PFSK-1 (cell line): ENCODE data around the gene OR9A2.

Experiments
- FOXP2 ChIP-seq: optimal IDR thresholded peaks from 2 replicates; pipeline ENCODE3; 2011; ENCODE audit warnings: borderline replicate concordance, control low read depth, inconsistent platforms; ENCODE audit not compliant: insufficient read depth; ENCODE audit errors: extremely low read length, extremely low read depth
- POLR2AphosphoS5 ChIP-seq: IDR thresholded peaks from 2 replicates; pipeline ENCODE4 v1.6.1; 2012; ENCODE audit warnings: low read depth, mild to moderate bottlenecking, control low read depth, low read length, moderate library complexity
- SIN3A ChIP-seq: IDR thresholded peaks from 2 replicates; pipeline ENCODE4 v1.6.1; 2012; ENCODE audit warnings: mild to moderate bottlenecking, low read length, moderate library complexity, borderline replicate concordance; ENCODE audit not compliant: insufficient read depth
- TAF1 ChIP-seq: IDR thresholded peaks from 2 replicates; pipeline ENCODE4 v1.6.1; 2012; ENCODE audit warnings: low read length, control low read depth, borderline replicate concordance; ENCODE audit not compliant: insufficient read depth
- TF ChIP-seq, protein P1 (sequence below), 2 experiments: IDR thresholded peaks; 2 replicates each; pipeline versions ENCODE4 v1.6.1 to v1.8.0; 2011 to 2012; ENCODE audit warnings: low read depth in 2 of 2, low read length in 2 of 2, control low read depth in 1 of 2, inconsistent platforms in 1 of 2, mild to moderate bottlenecking in 1 of 2, moderate library complexity in 1 of 2; ENCODE audit not compliant: insufficient read depth in 1 of 2

Gene OR9A2

DNA sequence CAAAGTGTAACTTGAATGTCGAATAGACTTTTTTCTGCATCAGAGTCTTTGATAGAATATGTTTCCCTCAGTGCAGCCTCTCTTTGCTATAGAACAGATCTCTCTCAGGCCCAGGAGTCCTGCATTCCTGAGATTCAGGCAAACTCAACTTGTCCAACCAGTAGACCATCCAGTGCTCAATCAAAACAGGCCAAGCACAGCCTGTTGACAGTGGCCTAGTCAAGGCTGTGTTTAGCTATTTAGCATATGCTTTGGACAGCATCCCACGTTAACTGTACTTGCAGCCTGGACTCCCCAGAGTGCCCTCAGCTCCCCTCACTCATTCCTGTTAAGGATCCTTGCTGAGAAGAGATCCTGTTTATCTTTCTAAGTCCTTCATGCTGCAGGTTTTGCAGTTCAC is 41.5 kb upstream of the OR9A2 start:
- TF ChIP-seq FOXP2 (no peak), SIN3A (no peak), POLR2AphosphoS5 (no peak), TAF1 (no peak)
- TF ChIP-seq, protein P1, sequence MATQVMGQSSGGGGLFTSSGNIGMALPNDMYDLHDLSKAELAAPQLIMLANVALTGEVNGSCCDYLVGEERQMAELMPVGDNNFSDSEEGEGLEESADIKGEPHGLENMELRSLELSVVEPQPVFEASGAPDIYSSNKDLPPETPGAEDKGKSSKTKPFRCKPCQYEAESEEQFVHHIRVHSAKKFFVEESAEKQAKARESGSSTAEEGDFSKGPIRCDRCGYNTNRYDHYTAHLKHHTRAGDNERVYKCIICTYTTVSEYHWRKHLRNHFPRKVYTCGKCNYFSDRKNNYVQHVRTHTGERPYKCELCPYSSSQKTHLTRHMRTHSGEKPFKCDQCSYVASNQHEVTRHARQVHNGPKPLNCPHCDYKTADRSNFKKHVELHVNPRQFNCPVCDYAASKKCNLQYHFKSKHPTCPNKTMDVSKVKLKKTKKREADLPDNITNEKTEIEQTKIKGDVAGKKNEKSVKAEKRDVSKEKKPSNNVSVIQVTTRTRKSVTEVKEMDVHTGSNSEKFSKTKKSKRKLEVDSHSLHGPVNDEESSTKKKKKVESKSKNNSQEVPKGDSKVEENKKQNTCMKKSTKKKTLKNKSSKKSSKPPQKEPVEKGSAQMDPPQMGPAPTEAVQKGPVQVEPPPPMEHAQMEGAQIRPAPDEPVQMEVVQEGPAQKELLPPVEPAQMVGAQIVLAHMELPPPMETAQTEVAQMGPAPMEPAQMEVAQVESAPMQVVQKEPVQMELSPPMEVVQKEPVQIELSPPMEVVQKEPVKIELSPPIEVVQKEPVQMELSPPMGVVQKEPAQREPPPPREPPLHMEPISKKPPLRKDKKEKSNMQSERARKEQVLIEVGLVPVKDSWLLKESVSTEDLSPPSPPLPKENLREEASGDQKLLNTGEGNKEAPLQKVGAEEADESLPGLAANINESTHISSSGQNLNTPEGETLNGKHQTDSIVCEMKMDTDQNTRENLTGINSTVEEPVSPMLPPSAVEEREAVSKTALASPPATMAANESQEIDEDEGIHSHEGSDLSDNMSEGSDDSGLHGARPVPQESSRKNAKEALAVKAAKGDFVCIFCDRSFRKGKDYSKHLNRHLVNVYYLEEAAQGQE (IDR thresholded peaks at IDR 0.05; ENCODE audit: insufficient read depth in 1 of 2, low read depth in 2 of 2, low read length in 2 of 2), result no peak

DNA sequence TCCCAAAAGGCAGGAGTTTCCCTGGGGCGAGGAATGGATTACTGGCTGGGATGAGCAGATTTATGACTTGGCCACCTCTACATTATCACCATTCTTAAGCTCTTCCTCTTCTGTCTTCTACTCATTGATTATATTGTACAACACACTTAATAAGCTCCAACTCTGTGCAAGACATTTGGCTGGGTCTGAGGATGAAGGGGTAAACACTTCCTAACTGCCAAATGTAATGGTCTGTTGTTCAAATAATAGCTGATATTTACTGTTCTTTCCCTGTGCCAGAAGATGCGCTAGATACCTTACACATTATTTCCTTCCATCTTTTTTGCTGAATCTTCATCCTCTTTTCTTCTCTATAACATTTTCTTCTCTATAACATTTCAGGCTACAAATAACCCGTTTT is 36.8 kb upstream of the OR9A2 start:
- TF ChIP-seq FOXP2, result no peak
- no peak for TF ChIP-seq POLR2AphosphoS5
- TF ChIP-seq TAF1, result no peak
- TF ChIP-seq, protein P1 (IDR thresholded peaks at IDR 0.05; ENCODE audit: insufficient read depth in 1 of 2, low read depth in 2 of 2, low read length in 2 of 2), result no peak
- TF ChIP-seq SIN3A, result no peak

DNA sequence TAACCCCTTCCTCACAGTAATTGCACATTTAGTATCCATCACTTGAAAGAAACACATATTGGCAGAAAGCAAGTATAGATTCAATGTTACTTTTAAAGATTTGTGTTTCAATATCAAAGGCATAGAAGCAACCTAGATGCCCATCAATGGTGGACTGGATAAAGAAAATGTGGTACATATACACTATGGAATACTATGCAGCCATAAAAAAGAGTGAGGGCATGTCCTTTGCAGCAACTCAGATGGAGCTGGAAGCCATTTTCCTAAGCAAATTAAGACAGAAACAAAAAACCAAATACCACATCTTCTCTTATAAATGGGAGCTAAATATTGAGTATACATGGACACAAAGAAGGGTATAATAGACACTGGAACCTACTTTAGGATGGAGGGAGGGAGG is 28.8 kb upstream of the OR9A2 start:
- no peak for TF ChIP-seq FOXP2
- TF ChIP-seq TAF1, result no peak
- TF ChIP-seq, protein P1 (IDR thresholded peaks at IDR 0.05; ENCODE audit: insufficient read depth in 1 of 2, low read depth in 2 of 2, low read length in 2 of 2), result no peak
- TF ChIP-seq SIN3A, result no peak
- TF ChIP-seq POLR2AphosphoS5, result no peak

DNA sequence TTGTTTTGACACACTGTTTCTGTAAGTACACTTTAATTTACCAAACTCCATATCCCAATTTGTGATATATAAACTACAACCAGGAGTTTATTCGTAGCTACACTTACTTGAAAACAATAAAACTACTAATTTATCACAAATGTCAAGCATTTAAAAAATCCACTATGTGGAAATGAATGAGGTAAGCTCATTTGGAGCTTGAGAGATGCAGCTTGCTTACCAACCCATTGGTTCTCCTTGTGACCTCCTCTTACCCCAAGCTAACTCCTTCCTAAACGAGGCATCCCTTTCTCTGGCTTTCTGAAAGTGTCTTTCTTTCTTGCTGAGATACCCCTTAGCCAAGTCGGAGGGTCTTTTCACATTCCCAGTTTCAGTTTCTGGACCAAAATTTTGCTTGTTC is 27.7 kb upstream of the OR9A2 start:
- TF ChIP-seq, protein P1 (IDR thresholded peaks at IDR 0.05; ENCODE audit: insufficient read depth in 1 of 2, low read depth in 2 of 2, low read length in 2 of 2), result no peak
- no peak for TF ChIP-seq SIN3A
- no peak for TF ChIP-seq TAF1
- TF ChIP-seq FOXP2, result no peak
- no peak for TF ChIP-seq POLR2AphosphoS5

DNA sequence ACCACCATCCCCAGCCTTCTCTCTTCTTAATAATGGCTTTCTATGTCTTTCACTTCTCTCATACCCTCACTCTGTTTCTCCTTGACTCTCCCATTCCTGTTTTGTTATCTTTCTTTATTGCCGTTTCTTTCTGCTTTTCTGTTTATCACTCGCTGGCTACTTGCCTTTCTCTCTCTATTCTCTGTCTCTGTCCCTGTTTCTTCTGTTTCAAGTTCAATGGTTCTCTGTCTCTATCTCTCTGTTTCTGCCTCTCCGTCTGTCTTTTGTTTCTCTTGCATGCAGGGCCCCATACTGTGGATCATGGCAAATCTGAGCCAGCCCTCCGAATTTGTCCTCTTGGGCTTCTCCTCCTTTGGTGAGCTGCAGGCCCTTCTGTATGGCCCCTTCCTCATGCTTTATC is 25.1 kb upstream of the OR9A2 start, which contains the start of gene OR6V1:
Gene OR6V1, plus strand, starts transcription at position 301 of the 400 bp plus-strand sequence. Its CDS starts 0 bp downstream, at position 301.
- TF ChIP-seq TAF1 (no peak), SIN3A (no peak), POLR2AphosphoS5 (no peak), FOXP2 (no peak)
- TF ChIP-seq, protein P1 (IDR thresholded peaks at IDR 0.05; ENCODE audit: insufficient read depth in 1 of 2, low read depth in 2 of 2, low read length in 2 of 2), result no peak
